Right lobe of liver (tissue), 6 donors: Measurements from ENCODE around the gene CTSW. TPM values are rescaled to one million over a fixed set of nuclear protein-coding genes. Genes with fewer than 3 reads are reported as not detected.
A peak's percentile ranks its signal among the peaks of the same experiment; 100 is the strongest.

Source experiments
- ATAC-seq, 4 donors: fragments of 200-7000 bp; cut with Tn5 transposase; one replicate each; pipeline ENCODE4 v1.9.1; 2020; ENCODE audit warnings: mild to moderate bottlenecking in 4 of 4, moderate library complexity in 4 of 4
- DNase-seq, 3 donors: peaks; one replicate each; pipeline ENCODE4 v3.0.0-alpha.2; 2020
- H3K27ac ChIP-seq, 3 donors: fragments of 200-600 bp; one replicate each; pipeline ENCODE4 v1.8.0; 2022
- H3K27me3 ChIP-seq, 2 donors: fragments of 200-600 bp; one replicate each; pipeline ENCODE4 v1.8.0; 2022
- H3K36me3 ChIP-seq, 4 donors: fragments of 200-600 bp; sonication (generic) in 1 of 4; one replicate each; pipeline versions ENCODE4 v1.5.1 to v1.8.0; 2017 to 2022; ENCODE audit warnings: control low read depth in 1 of 4
- H3K4me1 ChIP-seq, 4 donors: fragments of 200-600 bp; sonication (generic) in 1 of 4; one replicate each; pipeline versions ENCODE4 v1.5.1 to v1.8.0; 2017 to 2022; ENCODE audit warnings: control low read depth in 1 of 4
- H3K4me3 ChIP-seq, 3 donors: fragments of 200-600 bp; one replicate each; pipeline ENCODE4 v1.8.0; 2022
- H3K9me3 ChIP-seq, 4 donors: fragments of 200-600 bp; sonication (generic) in 1 of 4; one replicate each; pipeline versions ENCODE4 v1.5.1 to v1.8.0; 2017 to 2022; ENCODE audit warnings: control low read depth in 1 of 4
- CTCF ChIP-seq, 4 donors: fragments of 200-600 bp in 3 of 4; fragments of 450-650 bp in 1 of 4; IDR thresholded peaks; one replicate each; pipeline versions ENCODE4 v1.5.1 to v1.8.0; 2016 to 2022; ENCODE audit warnings: antibody characterized with exemption in 4 of 4, mild to moderate bottlenecking in 2 of 4
- POLR2A ChIP-seq: fragments of 450-650 bp; IDR thresholded peaks from one replicate; pipeline ENCODE4 v1.6.1; 2017; ENCODE audit warnings: antibody characterized with exemption, mild to moderate bottlenecking
- WGBS: methylation state at CpG from one replicate; pipeline ENCODE4 v1.1.6; 2018; ENCODE audit warnings: low coverage, low lambda C conversion rate; ENCODE audit not compliant: insufficient coverage; ENCODE audit errors: missing lambda C conversion rate; 5-methylcytosine and 5-hydroxymethylcytosine counted together
- intact Hi-C, 2 donors: fragments of 100-400 bp; cut with DNase I; formaldehyde crosslinking; loops; one replicate each; pipeline versions ENCODE4 v1.11.2 to v1.14.1; 2022
- total RNA-seq, 6 experiments: library from RNA; depleted of rRNA in 2 of 6; stranded (reverse); fragments of >200 nt in 2 of 6; fragmentation: NEBNext Ultra II Directional in 3 of 6; extraction: Animal tissue kit (Norgen Biotek cat#: 25700) in 3 of 6; gene quantifications; one replicate each; pipeline versions ENCODE4 v1.1.0 to v1.2.4, GENCODE V29; 2016 to 2023
- donor health status: DM: no; HTN: yes; CAD: no.
- donor health status: DM: no; HTN: no; CAD: no.
- donor health status: DM: no; HTN: no; CAD: no.
- donor health status: DM: no; HTN: yes; CAD: no.
- donor health status: DM: no; HTN: yes; CAD: no.

CTSW gene
- total RNA-seq, 6 experiments from 2014 or later = 0.49 to 1.3 (median 1.0) TPM

DNA sequence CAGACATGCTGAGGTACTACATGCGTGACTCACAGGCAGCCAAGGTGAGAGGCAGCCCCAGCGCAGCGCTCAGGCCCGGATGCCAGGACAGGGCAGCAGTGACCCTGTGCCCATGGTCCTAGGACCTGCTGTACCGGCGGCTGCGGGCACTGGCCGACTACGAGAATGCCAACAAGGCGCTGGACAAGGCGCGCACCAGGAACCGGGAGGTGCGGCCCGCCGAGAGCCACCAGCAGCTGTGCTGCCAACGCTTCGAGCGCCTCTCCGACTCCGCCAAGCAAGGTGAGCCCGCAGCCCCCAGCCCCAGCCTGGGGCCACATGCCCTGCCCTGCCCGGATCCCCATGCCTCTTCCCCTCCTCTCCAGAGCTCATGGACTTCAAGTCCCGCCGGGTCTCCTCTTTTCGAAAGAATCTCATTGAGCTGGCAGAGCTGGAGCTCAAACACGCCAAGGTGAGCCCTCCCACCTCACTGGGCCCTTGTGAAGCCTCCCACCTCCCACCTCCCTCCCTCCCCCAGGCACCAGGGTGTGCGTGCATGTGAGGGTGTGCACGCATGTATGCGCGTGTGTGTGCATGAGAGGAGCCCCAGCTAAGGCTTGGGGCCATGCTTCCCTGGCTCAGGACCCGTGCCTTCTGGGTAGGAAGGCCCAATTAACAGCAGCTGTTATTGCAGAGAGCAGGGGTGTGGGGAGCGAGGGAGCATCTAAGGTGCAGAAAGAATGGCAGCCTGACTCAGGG is 27.0 kb upstream of the CTSW start:
- WGBS = 88% methylated on average over 6 of the region's 33 CpGs
- Histone ChIP-seq H3K9me3 (no peaks in the 10 kb centered on the region), H3K4me3 (no peak overlapping the region), H3K27ac (no peak overlapping the region), H3K27me3 (no peaks in the 10 kb centered on the region), H3K36me3 (peaks cover 6 to 38% (median 21%) of the 10 kb centered on the region in 4 donors), H3K4me1 (peaks cover 0 to 9% (median 4%) of the 10 kb centered on the region in 4 donors)
- TF ChIP-seq CTCF (IDR thresholded peaks at IDR 0.05) (no peak), POLR2A (no peak)
- intact Hi-C loops = no loop called here
- ATAC-seq = no peak
- peak in 1 of 3 donors; percentile 55 for DNase-seq

GRCh38 chr11:65853246-65853979 is 26.2 kb upstream of the CTSW start:
- intact Hi-C loops = no loop called here
- ATAC-seq = no peak
- Histone ChIP-seq H3K27ac (no peak overlapping the region), H3K4me3 (no peak overlapping the region), H3K36me3 (peaks cover 6 to 38% (median 21%) of the 10 kb centered on the region in 4 donors), H3K27me3 (no peaks in the 10 kb centered on the region), H3K4me1 (peaks cover 0 to 9% (median 4%) of the 10 kb centered on the region in 4 donors), H3K9me3 (no peaks in the 10 kb centered on the region)
- WGBS = 100% methylated on average over 2 of the region's 6 CpGs
- DNase-seq = no peak
- TF ChIP-seq CTCF (IDR thresholded peaks at IDR 0.05) (no peak), POLR2A (no peak)

GRCh38 chr11:65854161-65854592 is 25.5 kb upstream of the CTSW start:
- no peak overlapping the region for H3K4me3 ChIP-seq
- intact Hi-C loops = no loop called here
- peaks cover 0 to 16% (median 4%) of the 10 kb centered on the region in 4 donors for H3K4me1 ChIP-seq
- H3K36me3 ChIP-seq = peaks cover 6 to 38% (median 21%) of the 10 kb centered on the region in 4 donors
- no peaks in the 10 kb centered on the region for H3K9me3 ChIP-seq
- H3K27me3 ChIP-seq = no peaks in the 10 kb centered on the region
- 87% methylated on average over 3 of the region's 4 CpGs for WGBS
- ATAC-seq = no peak
- H3K27ac ChIP-seq = no peak overlapping the region
- TF ChIP-seq POLR2A = no peak
- no peak for TF ChIP-seq CTCF (IDR thresholded peaks at IDR 0.05)
- no peak for DNase-seq

DNA sequence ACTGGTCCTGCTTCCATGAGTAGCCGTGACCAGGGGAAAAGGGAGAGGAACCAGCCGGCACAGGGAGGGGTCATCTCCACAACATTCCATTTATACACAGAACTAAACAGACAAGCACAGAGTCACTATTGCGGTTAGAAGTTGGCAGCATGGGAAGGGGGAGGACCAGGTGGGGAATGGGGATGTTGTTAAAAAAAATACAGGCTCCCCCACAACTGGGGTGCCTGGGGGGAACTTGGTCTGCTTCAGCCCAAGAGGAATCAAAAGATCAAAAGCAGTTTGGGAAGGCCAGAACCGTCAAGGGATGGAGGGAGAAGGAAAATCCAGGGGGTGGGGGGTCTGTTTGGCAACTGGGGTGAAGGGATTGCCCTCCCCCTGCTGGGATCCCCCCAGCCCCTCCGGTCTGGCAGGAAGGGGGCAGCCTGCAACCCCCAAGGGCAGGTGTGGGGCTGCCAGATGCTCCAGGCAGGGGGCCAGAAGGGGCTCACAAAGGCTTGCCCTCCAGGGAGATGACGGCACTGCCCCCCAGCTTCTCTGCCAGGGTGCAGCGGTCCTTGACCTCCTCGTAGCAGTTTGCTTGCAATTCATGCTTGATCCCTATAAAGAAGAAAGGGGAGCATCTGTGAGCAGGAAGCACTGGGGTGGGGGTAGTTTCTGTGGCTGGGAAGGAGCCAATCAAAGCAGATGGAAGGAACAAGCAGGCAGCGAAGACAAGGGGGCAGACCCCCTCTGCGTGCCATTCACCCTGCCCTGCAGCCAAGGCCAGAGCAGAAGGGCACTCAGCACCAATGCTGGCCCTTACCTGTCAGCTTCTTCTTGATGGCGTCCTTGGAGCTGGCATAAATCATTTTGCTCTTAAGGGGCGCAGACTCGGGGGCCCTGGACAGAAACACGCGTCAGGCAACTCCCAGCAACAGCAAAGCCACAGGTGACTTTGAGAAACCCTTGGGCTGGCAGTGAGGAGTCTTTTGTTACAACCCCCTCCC is 24.5 kb upstream of the CTSW start:
- ATAC-seq = no peak
- no peak overlapping the region for H3K27ac ChIP-seq
- H3K4me1 ChIP-seq = peaks cover 0 to 17% (median 4%) of the 10 kb centered on the region in 4 donors
- H3K36me3 ChIP-seq = peaks cover 6 to 38% (median 21%) of the 10 kb centered on the region in 4 donors
- DNase-seq = peak in 2 of 3 donors; percentile 6 to 53
- no peak overlapping the region for H3K4me3 ChIP-seq
- intact Hi-C loops = no loop called here
- 78% methylated on average over 3 of the region's 15 CpGs for whole genome bisulfite sequencing
- no peaks in the 10 kb centered on the region for H3K27me3 ChIP-seq
- TF ChIP-seq CTCF (IDR thresholded peaks at IDR 0.05) (no peak), POLR2A (no peak)
- no peaks in the 10 kb centered on the region for H3K9me3 ChIP-seq
